ENCODE data around the gene PAIP2.

DNA sequence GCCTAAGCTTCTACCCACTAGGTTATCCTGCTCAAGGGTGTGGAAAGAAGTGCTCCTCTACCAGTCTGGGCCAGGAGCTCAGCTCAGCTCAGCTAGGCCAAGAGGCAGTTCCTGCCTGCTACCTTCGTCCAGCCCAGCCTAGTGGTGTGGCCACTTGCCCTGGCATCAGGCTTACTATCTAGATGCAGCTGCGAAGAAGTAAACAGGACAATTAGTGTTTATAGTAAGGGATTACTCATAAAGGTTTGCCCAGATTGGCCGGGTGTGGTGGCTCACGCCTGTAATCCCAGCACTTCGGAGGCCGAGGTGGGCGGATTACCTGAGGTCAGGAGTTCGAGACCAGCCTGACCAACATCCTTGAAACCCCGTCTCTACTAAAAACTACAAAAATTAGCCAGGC, 75.0 kb downstream of the PAIP2 start:
- TF ChIP-seq CTCF (IDR thresholded peaks at IDR 0.05) (no peak), EP300 (IDR thresholded peaks at IDR 0.05; ENCODE audit: low read depth) (no peak), POLR2AphosphoS5 (IDR thresholded peaks at IDR 0.05) (peak in 2 of 3 donors; percentile 69 to 88), POLR2A (IDR thresholded peaks at IDR 0.05) (peak; percentile 71)

Data from transverse colon (tissue), 4 donors.